ENCODE data around the gene GPR146.

The GPR146 gene

DNA sequence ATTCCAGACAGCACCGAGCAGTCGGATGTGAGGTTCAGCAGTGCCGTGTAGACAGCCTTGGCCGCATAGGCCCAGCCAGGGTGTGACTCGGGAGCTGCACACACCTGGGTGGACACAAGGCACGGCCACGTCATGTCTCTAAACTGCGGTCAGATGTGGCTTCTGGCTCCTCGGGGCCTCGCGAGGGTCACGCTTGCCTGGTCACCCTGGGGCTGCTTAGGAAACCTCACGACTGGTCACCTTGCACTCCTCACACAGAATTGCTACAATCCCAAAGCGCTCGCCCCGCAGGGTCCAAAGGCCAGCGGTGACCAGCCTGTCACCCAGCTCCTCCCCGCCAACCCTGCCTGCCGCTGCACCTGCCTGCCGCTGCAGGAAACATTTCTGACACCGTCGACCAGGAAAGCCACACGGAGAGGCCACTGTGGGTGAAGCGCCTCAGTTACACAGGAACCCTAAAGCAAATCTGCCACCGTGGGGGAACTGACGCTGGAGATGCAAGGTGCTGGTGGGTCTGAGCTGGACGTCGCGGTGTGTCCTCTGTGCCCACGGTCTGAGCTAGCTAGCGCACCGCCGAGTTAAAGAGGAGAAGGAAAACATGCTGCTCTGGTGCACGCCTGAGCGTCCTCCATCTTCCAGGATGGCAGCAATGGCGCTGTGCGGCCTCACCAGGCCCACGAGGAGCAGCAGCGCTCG is 48.6 kb downstream of the GPR146 start:
- TF ChIP-seq CTCF (IDR thresholded peaks at IDR 0.05; ENCODE audit: low read depth, low read length, poor library complexity, severe bottlenecking) (no peak), EZH2phosphoT487 (IDR thresholded peaks at IDR 0.05; ENCODE audit: borderline replicate concordance, low read length) (no peak)
- H3K36me3 ChIP-seq (ENCODE audit: control insufficient read depth, low read length): peaks cover 28% of the 10 kb centered on the region
- H3K9me2 ChIP-seq (replicated peaks; ENCODE audit: control insufficient read depth, low read length): no peaks in the 10 kb centered on the region
- H3K27me3 ChIP-seq (ENCODE audit: control insufficient read depth, low read length): no peaks in the 10 kb centered on the region
- H3K79me2 ChIP-seq (ENCODE audit: control insufficient read depth, low read length): peaks cover 26% of the 10 kb centered on the region
- H3K9me3 ChIP-seq (ENCODE audit: control insufficient read depth, insufficient read depth, low read length): no peaks in the 10 kb centered on the region
- H4K20me1 ChIP-seq (ENCODE audit: control insufficient read depth, insufficient read depth, low read depth, low read length): no peaks in the 10 kb centered on the region
- no peak overlapping the region for H3K4me2 ChIP-seq (ENCODE audit: low read length)
- H3K4me3 ChIP-seq (ENCODE audit: low read length): no peak overlapping the region
- no peak overlapping the region for H3K27ac ChIP-seq (ENCODE audit: low read depth, low read length)
- H3F3A ChIP-seq (ENCODE audit: control insufficient read depth, insufficient read depth): peaks cover 6% of the 10 kb centered on the region
- peaks cover 7% of the 10 kb centered on the region for H3K4me1 ChIP-seq (ENCODE audit: control insufficient read depth, low read length)

DNA sequence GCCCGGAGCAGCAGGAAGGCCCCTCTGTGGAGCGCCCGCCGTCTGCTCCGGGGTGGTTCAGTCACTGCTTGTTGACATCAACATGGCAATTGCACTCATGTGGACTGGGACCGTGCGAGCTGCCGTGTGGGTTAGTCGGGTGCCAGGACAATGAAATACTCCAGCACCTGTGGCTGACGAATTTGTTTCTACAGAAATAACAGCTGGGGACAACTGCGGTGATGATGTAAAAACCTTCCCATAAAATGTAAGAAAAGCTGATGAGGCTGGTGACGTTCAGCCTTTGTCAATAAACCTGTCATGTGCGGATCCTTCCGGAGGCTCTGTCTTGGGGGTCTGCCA is 49.1 kb downstream of the GPR146 start:
- Histone ChIP-seq H3K36me3 (ENCODE audit: control insufficient read depth, low read length) (peaks cover 29% of the 10 kb centered on the region), H3K4me2 (ENCODE audit: low read length) (no peak overlapping the region), H3K9me2 (replicated peaks; ENCODE audit: control insufficient read depth, low read length) (no peaks in the 10 kb centered on the region), H3K27me3 (ENCODE audit: control insufficient read depth, low read length) (no peaks in the 10 kb centered on the region), H3K27ac (ENCODE audit: low read depth, low read length) (no peak overlapping the region), H3K9me3 (ENCODE audit: control insufficient read depth, insufficient read depth, low read length) (no peaks in the 10 kb centered on the region), H3F3A (ENCODE audit: control insufficient read depth, insufficient read depth) (peaks cover 6% of the 10 kb centered on the region), H3K79me2 (ENCODE audit: control insufficient read depth, low read length) (peaks cover 23% of the 10 kb centered on the region), H4K20me1 (ENCODE audit: control insufficient read depth, insufficient read depth, low read depth, low read length) (no peaks in the 10 kb centered on the region), H3K4me1 (ENCODE audit: control insufficient read depth, low read length) (peaks cover 4% of the 10 kb centered on the region), H3K4me3 (ENCODE audit: low read length) (no peak overlapping the region)
- TF ChIP-seq CTCF (IDR thresholded peaks at IDR 0.05; ENCODE audit: low read depth, low read length, poor library complexity, severe bottlenecking) (no peak), EZH2phosphoT487 (IDR thresholded peaks at IDR 0.05; ENCODE audit: borderline replicate concordance, low read length) (no peak)

DNA sequence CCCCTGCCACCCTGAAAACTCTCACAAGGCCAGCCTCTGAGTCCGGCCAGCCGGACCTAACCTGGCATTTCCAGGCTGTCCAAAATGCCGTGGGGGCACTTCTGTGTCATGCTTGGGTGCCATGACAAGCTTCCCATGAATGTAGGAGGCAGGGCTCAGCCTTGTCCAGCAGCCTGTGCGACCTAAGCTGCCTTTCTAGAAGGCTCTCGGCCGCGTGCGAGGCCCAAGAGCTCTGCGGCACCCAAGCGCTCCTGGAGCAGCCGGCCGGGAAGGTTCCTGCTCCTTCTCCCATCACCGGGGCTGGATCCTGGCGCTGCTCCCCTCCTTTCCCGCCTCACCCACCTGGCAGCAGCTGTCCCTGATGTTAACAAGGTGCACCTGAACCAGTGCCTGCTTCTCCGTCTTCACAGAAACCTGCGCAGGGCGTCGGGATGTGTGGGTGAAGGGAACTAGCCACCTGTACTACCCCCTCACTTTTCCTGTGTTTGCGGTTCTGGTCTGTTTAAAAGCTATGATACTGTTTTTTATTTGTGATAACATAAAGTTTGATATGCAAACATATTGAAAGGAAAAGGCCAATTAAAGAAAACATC is 49.7 kb downstream of the GPR146 start:
- no peaks in the 10 kb centered on the region for H3K27me3 ChIP-seq (ENCODE audit: control insufficient read depth, low read length)
- peaks cover 20% of the 10 kb centered on the region for H3K79me2 ChIP-seq (ENCODE audit: control insufficient read depth, low read length)
- H3K4me2 ChIP-seq (ENCODE audit: low read length): no peak overlapping the region
- peaks cover 2% of the 10 kb centered on the region for H3F3A ChIP-seq (ENCODE audit: control insufficient read depth, insufficient read depth)
- peaks cover 7% of the 10 kb centered on the region for H3K4me1 ChIP-seq (ENCODE audit: control insufficient read depth, low read length)
- no peaks in the 10 kb centered on the region for H3K9me2 ChIP-seq (replicated peaks; ENCODE audit: control insufficient read depth, low read length)
- H4K20me1 ChIP-seq (ENCODE audit: control insufficient read depth, insufficient read depth, low read depth, low read length): no peaks in the 10 kb centered on the region
- H3K36me3 ChIP-seq (ENCODE audit: control insufficient read depth, low read length): peaks cover 31% of the 10 kb centered on the region
- no peak for TF ChIP-seq EZH2phosphoT487 (IDR thresholded peaks at IDR 0.05; ENCODE audit: borderline replicate concordance, low read length)
- TF ChIP-seq CTCF (IDR thresholded peaks at IDR 0.05; ENCODE audit: low read depth, low read length, poor library complexity, severe bottlenecking): no peak
- no peak overlapping the region for H3K27ac ChIP-seq (ENCODE audit: low read depth, low read length)
- H3K9me3 ChIP-seq (ENCODE audit: control insufficient read depth, insufficient read depth, low read length): no peaks in the 10 kb centered on the region
- H3K4me3 ChIP-seq (ENCODE audit: low read length): no peak overlapping the region
